ENCODE data around the gene FUT6.
A peak's percentile ranks its signal among the peaks of the same experiment; 100 is the strongest.

The FUT6 gene

DNA sequence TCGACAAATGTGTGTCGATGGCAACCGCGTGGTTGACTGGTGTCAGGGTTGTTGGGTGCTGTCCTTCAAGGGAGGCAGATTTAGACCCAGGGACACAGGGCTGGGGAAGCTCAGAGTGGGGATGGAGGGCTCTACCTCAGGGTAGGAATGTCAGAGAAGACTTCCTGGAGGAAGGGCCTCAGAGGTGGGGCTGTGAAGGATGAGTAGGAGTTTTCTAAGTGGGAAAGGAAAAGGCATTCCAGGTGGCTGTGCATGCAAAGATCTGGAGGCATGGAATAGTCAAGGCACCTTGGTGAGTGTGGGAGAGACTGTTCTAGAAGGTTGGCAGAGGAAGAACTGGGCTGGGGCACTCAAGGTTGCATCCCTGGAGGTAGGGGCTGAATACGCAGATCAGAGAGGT lies 32.6 kb downstream of the FUT6 start:
- H4K8ac ChIP-seq (ENCODE audit: low read depth, low read length): no peak overlapping the region
- no peak overlapping the region for H3K18ac ChIP-seq (ENCODE audit: low read length)
- no peak overlapping the region for H3K4me3 ChIP-seq (ENCODE audit: low read depth, low read length)
- no peak overlapping the region for H3K9ac ChIP-seq (ENCODE audit: low read length)
- H3K9me3 ChIP-seq (ENCODE audit: insufficient read depth, low read depth, low read length): peaks cover 2% of the 10 kb centered on the region
- no peak overlapping the region for H2BK120ac ChIP-seq (ENCODE audit: insufficient read depth, low read length, poor library complexity)
- H3K27ac ChIP-seq (ENCODE audit: low read depth, low read length): no peak overlapping the region
- no peak overlapping the region for H4K12ac ChIP-seq (ENCODE audit: low read depth, low read length)
- H2BK5ac ChIP-seq (ENCODE audit: low read depth, low read length, poor library complexity): no peak overlapping the region
- H2AK5ac ChIP-seq (ENCODE audit: low read length): no peak overlapping the region
- H2AFZ ChIP-seq (ENCODE audit: insufficient read depth, low read length, poor library complexity): no peak overlapping the region
- no peak overlapping the region for H3K4me2 ChIP-seq (ENCODE audit: low read length)
- no peak overlapping the region for H3K4ac ChIP-seq (ENCODE audit: low read depth, low read length)
- WGBS (ENCODE audit: extremely low coverage, insufficient coverage, insufficient read length): no CpG with 5 or more reads among the region's 5 CpGs
- H3K36me3 ChIP-seq (ENCODE audit: control insufficient read depth in 1 of 2, insufficient read depth in 2 of 2, low read length in 2 of 2): no peaks in the 10 kb centered on the region
- no peak for DNase-seq
- no peak overlapping the region for H3K23ac ChIP-seq (ENCODE audit: low read length)
- H3K27me3 ChIP-seq (ENCODE audit: insufficient read depth, low read length): peaks cover 5% of the 10 kb centered on the region
- no peak overlapping the region for H2BK12ac ChIP-seq (ENCODE audit: low read length)
- no peak overlapping the region for H3K14ac ChIP-seq (ENCODE audit: low read length)
- H3K79me1 ChIP-seq (ENCODE audit: low read length): no peaks in the 10 kb centered on the region
- H4K91ac ChIP-seq (ENCODE audit: low read depth, low read length): no peak overlapping the region
- peaks cover 5 to 7% of the 10 kb centered on the region in 2 experiments for H3K4me1 ChIP-seq (ENCODE audit: control insufficient read depth in 1 of 2, insufficient read depth in 2 of 2, low read length in 2 of 2)
- no peaks in the 10 kb centered on the region for H3K79me2 ChIP-seq (ENCODE audit: control insufficient read depth, insufficient read depth, low read length, poor library complexity)

- no peak overlapping the region for H2AK5ac ChIP-seq (ENCODE audit: low read length)
- H3K9me3 ChIP-seq (ENCODE audit: insufficient read depth, low read depth, low read length): peaks cover 3% of the 10 kb centered on the region
- H3K36me3 ChIP-seq (ENCODE audit: control insufficient read depth in 1 of 2, insufficient read depth in 2 of 2, low read length in 2 of 2): no peaks in the 10 kb centered on the region
- H2BK12ac ChIP-seq (ENCODE audit: low read length): no peak overlapping the region
- no peak overlapping the region for H3K4me2 ChIP-seq (ENCODE audit: low read length)
- H3K4me3 ChIP-seq (ENCODE audit: low read depth, low read length): no peak overlapping the region
- peaks cover 5 to 7% of the 10 kb centered on the region in 2 experiments for H3K4me1 ChIP-seq (ENCODE audit: control insufficient read depth in 1 of 2, insufficient read depth in 2 of 2, low read length in 2 of 2)
- peaks cover 5% of the 10 kb centered on the region for H3K27me3 ChIP-seq (ENCODE audit: insufficient read depth, low read length)
- no CpG with 5 or more reads among the region's 6 CpGs for WGBS (ENCODE audit: extremely low coverage, insufficient coverage, insufficient read length)
- H3K4ac ChIP-seq (ENCODE audit: low read depth, low read length): no peak overlapping the region
- H4K8ac ChIP-seq (ENCODE audit: low read depth, low read length): no peak overlapping the region
- H3K14ac ChIP-seq (ENCODE audit: low read length): no peak overlapping the region
- H2BK5ac ChIP-seq (ENCODE audit: low read depth, low read length, poor library complexity): no peak overlapping the region
- H2BK120ac ChIP-seq (ENCODE audit: insufficient read depth, low read length, poor library complexity): no peak overlapping the region
- H3K9ac ChIP-seq (ENCODE audit: low read length): no peak overlapping the region
- H3K27ac ChIP-seq (ENCODE audit: low read depth, low read length): no peak overlapping the region
- H3K79me2 ChIP-seq (ENCODE audit: control insufficient read depth, insufficient read depth, low read length, poor library complexity): no peaks in the 10 kb centered on the region
- H4K12ac ChIP-seq (ENCODE audit: low read depth, low read length): no peak overlapping the region
- H4K91ac ChIP-seq (ENCODE audit: low read depth, low read length): no peak overlapping the region
- H2AFZ ChIP-seq (ENCODE audit: insufficient read depth, low read length, poor library complexity): no peak overlapping the region
- H3K23ac ChIP-seq (ENCODE audit: low read length): no peak overlapping the region
- DNase-seq: no peak
- H3K18ac ChIP-seq (ENCODE audit: low read length): no peak overlapping the region
- H3K79me1 ChIP-seq (ENCODE audit: low read length): no peaks in the 10 kb centered on the region
These were observed 33.4 kb downstream of the FUT6 start for GRCh38 chr19:5806133-5806489.

DNA sequence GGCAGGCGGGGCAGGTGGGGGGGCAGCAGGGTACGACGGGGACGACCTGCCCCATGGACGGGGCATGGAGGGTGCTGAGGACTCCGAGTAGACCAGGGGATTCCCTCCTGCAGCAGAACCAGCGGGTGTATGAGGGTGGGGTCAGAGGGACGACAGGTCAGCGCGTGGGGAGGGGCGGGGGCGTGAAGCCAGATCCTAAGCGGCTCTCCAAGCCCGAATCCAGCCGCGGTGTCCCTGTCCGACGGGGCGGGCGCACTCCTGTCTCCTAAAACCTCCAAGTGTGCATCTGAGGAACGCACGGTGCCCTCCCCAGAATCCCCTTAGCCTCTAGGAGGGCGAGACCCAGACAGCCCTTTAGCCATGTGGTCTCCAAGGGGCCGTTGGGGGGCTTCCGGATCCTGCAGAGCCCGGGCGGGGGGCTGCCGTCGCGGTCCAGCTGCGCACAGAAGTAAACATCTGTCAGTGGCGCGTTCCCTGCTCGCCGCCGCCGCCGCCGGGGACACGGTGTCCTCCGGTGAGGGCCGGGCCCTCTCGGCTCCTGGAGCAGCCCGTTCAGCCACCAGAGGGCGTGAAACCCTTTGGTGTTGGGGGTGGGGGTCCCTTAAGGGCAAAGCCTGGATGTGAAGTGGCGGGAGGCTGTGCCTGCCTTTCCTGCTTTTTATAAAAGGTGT lies 33.9 kb downstream of the FUT6 start:
- Histone ChIP-seq H3K27me3 (ENCODE audit: insufficient read depth, low read length) (peaks cover 5% of the 10 kb centered on the region), H3K9me3 (ENCODE audit: insufficient read depth, low read depth, low read length) (peaks cover 3% of the 10 kb centered on the region), H2BK12ac (ENCODE audit: low read length) (no peak overlapping the region), H3K23ac (ENCODE audit: low read length) (no peak overlapping the region), H3K4ac (ENCODE audit: low read depth, low read length) (no peak overlapping the region), H3K36me3 (ENCODE audit: control insufficient read depth in 1 of 2, insufficient read depth in 2 of 2, low read length in 2 of 2) (no peaks in the 10 kb centered on the region), H2AFZ (ENCODE audit: insufficient read depth, low read length, poor library complexity) (peak overlapping the region; percentile 27), H3K14ac (ENCODE audit: low read length) (no peak overlapping the region), H4K8ac (ENCODE audit: low read depth, low read length) (no peak overlapping the region), H3K18ac (ENCODE audit: low read length) (no peak overlapping the region), H4K91ac (ENCODE audit: low read depth, low read length) (no peak overlapping the region), H2BK5ac (ENCODE audit: low read depth, low read length, poor library complexity) (no peak overlapping the region), H3K4me1 (ENCODE audit: control insufficient read depth in 1 of 2, insufficient read depth in 2 of 2, low read length in 2 of 2) (peaks cover 5 to 7% of the 10 kb centered on the region in 2 experiments), H3K9ac (ENCODE audit: low read length) (no peak overlapping the region), H3K79me1 (ENCODE audit: low read length) (no peaks in the 10 kb centered on the region), H3K4me3 (ENCODE audit: low read depth, low read length) (peak overlapping the region; percentile 25), H4K12ac (ENCODE audit: low read depth, low read length) (no peak overlapping the region), H3K79me2 (ENCODE audit: control insufficient read depth, insufficient read depth, low read length, poor library complexity) (no peaks in the 10 kb centered on the region), H2BK120ac (ENCODE audit: insufficient read depth, low read length, poor library complexity) (no peak overlapping the region), H2AK5ac (ENCODE audit: low read length) (no peak overlapping the region), H3K4me2 (ENCODE audit: low read length) (peak overlapping the region; percentile 40), H3K27ac (ENCODE audit: low read depth, low read length) (no peak overlapping the region)
- no CpG with 5 or more reads among the region's 46 CpGs for WGBS (ENCODE audit: extremely low coverage, insufficient coverage, insufficient read length)
- peak; percentile 15 to 73 for DNase-seq

- no peak within 1 kb of the TSS for H3K27ac ChIP-seq (ENCODE audit: low read depth, low read length)
- H3K4me2 ChIP-seq (ENCODE audit: low read length): peak within 1 kb of the TSS; percentile 69
- H3K9ac ChIP-seq (ENCODE audit: low read length): no peak within 1 kb of the TSS
- no peak within 1 kb of the TSS for H2BK12ac ChIP-seq (ENCODE audit: low read length)
- no peak within 1 kb of the TSS for H4K91ac ChIP-seq (ENCODE audit: low read depth, low read length)
- no peak within 1 kb of the TSS for H2BK5ac ChIP-seq (ENCODE audit: low read depth, low read length, poor library complexity)
- H3K79me2 ChIP-seq (ENCODE audit: control insufficient read depth, insufficient read depth, low read length, poor library complexity): no peaks in the 10 kb centered on the region
- peak in 1 of 2 donors; percentile 19 for DNase-seq
- H3K4me1 ChIP-seq (ENCODE audit: control insufficient read depth in 1 of 2, insufficient read depth in 2 of 2, low read length in 2 of 2): peaks cover 5 to 7% of the 10 kb centered on the region in 2 experiments
- no peaks in the 10 kb centered on the region for H3K79me1 ChIP-seq (ENCODE audit: low read length)
- no peak within 1 kb of the TSS for H4K12ac ChIP-seq (ENCODE audit: low read depth, low read length)
- no peak within 1 kb of the TSS for H3K4ac ChIP-seq (ENCODE audit: low read depth, low read length)
- peaks cover 5% of the 10 kb centered on the region for H3K27me3 ChIP-seq (ENCODE audit: insufficient read depth, low read length)
- no peaks in the 10 kb centered on the region for H3K36me3 ChIP-seq (ENCODE audit: control insufficient read depth in 1 of 2, insufficient read depth in 2 of 2, low read length in 2 of 2)
- WGBS (ENCODE audit: extremely low coverage, insufficient coverage, insufficient read length): no CpG with 5 or more reads among the region's 107 CpGs
- no peak within 1 kb of the TSS for H4K8ac ChIP-seq (ENCODE audit: low read depth, low read length)
- no peak within 1 kb of the TSS for H2AK5ac ChIP-seq (ENCODE audit: low read length)
- H2BK120ac ChIP-seq (ENCODE audit: insufficient read depth, low read length, poor library complexity): no peak within 1 kb of the TSS
- peak within 1 kb of the TSS; percentile 25 for H3K4me3 ChIP-seq (ENCODE audit: low read depth, low read length)
- peaks cover 3% of the 10 kb centered on the region for H3K9me3 ChIP-seq (ENCODE audit: insufficient read depth, low read depth, low read length)
- H3K23ac ChIP-seq (ENCODE audit: low read length): no peak within 1 kb of the TSS
- H2AFZ ChIP-seq (ENCODE audit: insufficient read depth, low read length, poor library complexity): peak within 1 kb of the TSS; percentile 27
- H3K18ac ChIP-seq (ENCODE audit: low read length): no peak within 1 kb of the TSS
- H3K14ac ChIP-seq (ENCODE audit: low read length): no peak within 1 kb of the TSS
These were observed 34.7 kb downstream of the FUT6 start, which contains the start of gene NRTN for GRCh38 chr19:5804516-5805461. TSS of gene NRTN (plus strand) at chr19:5805067. CDS start at chr19:5824166, 19,099 bp downstream.

Data from trophoblast cell (in vitro differentiated cells and primary cell).